Suprapubic skin (tissue), 4 donors: ENCODE measurements around the gene RBM17. TPM values are rescaled to one million over a fixed set of nuclear protein-coding genes. Genes with fewer than 3 reads are reported as not detected.
"Not testable (repeated sequence)": the region's sequence is repeated elsewhere in the genome, so short reads cannot be mapped to it uniquely, and the experiment has no call there.

Experiments
- DNase-seq, 2 donors: peaks; one replicate each; pipeline ENCODE4 v3.0.0-alpha.2; 2019; ENCODE audit warnings: low spot score in 2 of 2
- H3K27ac ChIP-seq: fragments of 200-600 bp; sonication (generic); one replicate; pipeline ENCODE4 v1.5.1; 2019
- H3K27me3 ChIP-seq: fragments of 200-600 bp; sonication (generic); one replicate; pipeline ENCODE4 v1.5.1; 2019
- H3K36me3 ChIP-seq: fragments of 200-600 bp; sonication (generic); one replicate; pipeline ENCODE4 v1.5.1; 2019
- H3K4me1 ChIP-seq: fragments of 200-600 bp; sonication (generic); one replicate; pipeline ENCODE4 v1.5.1; 2019
- H3K4me3 ChIP-seq: fragments of 200-600 bp; sonication (generic); one replicate; pipeline ENCODE4 v1.5.1; 2019; ENCODE audit warnings: mild to moderate bottlenecking
- H3K9me3 ChIP-seq: fragments of 200-600 bp; sonication (generic); one replicate; pipeline ENCODE4 v1.5.1; 2019
- EP300 ChIP-seq: sonication (generic); formaldehyde crosslinking; IDR thresholded peaks from one replicate; pipeline ENCODE4 v1.6.1; 2017; ENCODE audit warnings: antibody characterized with exemption
- POLR2A ChIP-seq, 2 donors: fragments of 450-650 bp; IDR thresholded peaks; one replicate each; pipeline ENCODE4 v1.6.1; 2017; ENCODE audit warnings: antibody characterized with exemption in 2 of 2, mild to moderate bottlenecking in 2 of 2, moderate library complexity in 2 of 2
- POLR2AphosphoS5 ChIP-seq, 3 donors: sonication (generic); formaldehyde crosslinking; IDR thresholded peaks; one replicate each; pipeline ENCODE4 v1.6.1; 2017; ENCODE audit warnings: antibody characterized with exemption in 3 of 3
- WGBS: methylation state at CpG from one replicate; pipeline ENCODE4 v1.1.5; 2018; 5-methylcytosine and 5-hydroxymethylcytosine counted together
- total RNA-seq, 4 donors: library from RNA; depleted of rRNA; stranded (reverse); fragments of >200 nt; gene quantifications; one replicate each; pipeline ENCODE4 v1.1.0, GENCODE V29; 2016
- TF ChIP-seq, protein P1 (sequence below), 2 donors: fragments of 200-600 bp in 1 of 2; fragments of 450-650 bp in 1 of 2; sonication (generic) in 1 of 2; IDR thresholded peaks; one replicate each; pipeline ENCODE4 v1.5.1; 2016 to 2019; ENCODE audit warnings: antibody characterized with exemption in 2 of 2, mild to moderate bottlenecking in 1 of 2, moderate library complexity in 1 of 2

Gene RBM17
- total RNA-seq, 4 donors from 2014 or later = 31.9 to 85.6 (median 42.9) TPM

GRCh38 chr10:6100370-6100769, 11.5 kb downstream of the RBM17 start:
- Histone ChIP-seq H3K27ac (no peak overlapping the region), H3K4me1 (peaks cover 8% of the 10 kb centered on the region), H3K4me3 (no peak overlapping the region), H3K36me3 (peaks cover 51% of the 10 kb centered on the region), H3K9me3 (no peaks in the 10 kb centered on the region), H3K27me3 (no peaks in the 10 kb centered on the region)
- no peak for DNase-seq
- 86% methylated on average over 1 of the region's 1 CpG for WGBS
- no peak for TF ChIP-seq POLR2A (IDR thresholded peaks at IDR 0.05)
- TF ChIP-seq, protein P1, sequence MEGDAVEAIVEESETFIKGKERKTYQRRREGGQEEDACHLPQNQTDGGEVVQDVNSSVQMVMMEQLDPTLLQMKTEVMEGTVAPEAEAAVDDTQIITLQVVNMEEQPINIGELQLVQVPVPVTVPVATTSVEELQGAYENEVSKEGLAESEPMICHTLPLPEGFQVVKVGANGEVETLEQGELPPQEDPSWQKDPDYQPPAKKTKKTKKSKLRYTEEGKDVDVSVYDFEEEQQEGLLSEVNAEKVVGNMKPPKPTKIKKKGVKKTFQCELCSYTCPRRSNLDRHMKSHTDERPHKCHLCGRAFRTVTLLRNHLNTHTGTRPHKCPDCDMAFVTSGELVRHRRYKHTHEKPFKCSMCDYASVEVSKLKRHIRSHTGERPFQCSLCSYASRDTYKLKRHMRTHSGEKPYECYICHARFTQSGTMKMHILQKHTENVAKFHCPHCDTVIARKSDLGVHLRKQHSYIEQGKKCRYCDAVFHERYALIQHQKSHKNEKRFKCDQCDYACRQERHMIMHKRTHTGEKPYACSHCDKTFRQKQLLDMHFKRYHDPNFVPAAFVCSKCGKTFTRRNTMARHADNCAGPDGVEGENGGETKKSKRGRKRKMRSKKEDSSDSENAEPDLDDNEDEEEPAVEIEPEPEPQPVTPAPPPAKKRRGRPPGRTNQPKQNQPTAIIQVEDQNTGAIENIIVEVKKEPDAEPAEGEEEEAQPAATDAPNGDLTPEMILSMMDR (IDR thresholded peaks at IDR 0.05) = no peak
- no peak for TF ChIP-seq POLR2AphosphoS5 (IDR thresholded peaks at IDR 0.05)

DNA sequence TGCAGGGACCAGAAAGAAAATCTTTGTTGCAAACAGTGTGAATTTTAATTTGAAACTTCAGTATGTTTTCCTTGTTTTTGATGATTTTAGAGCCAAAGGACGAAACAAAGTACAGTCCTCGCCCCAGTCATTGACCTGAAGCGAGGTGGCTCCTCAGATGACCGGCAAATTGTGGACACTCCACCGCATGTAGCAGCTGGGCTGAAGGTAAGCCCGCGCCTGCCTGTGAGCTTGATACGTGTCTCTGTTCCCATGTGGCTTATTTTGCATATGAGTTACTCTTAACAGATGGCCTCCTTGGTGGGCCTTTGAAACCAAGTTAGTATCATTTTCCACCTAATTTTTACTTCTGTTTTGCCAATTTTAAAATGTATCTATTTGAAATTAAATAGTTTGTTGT, 12.3 kb downstream of the RBM17 start:
- 92% methylated on average over 8 of the region's 8 CpGs for WGBS
- H3K4me1 ChIP-seq = no peaks in the 10 kb centered on the region
- H3K27ac ChIP-seq = no peak overlapping the region
- DNase-seq = no peak
- H3K9me3 ChIP-seq = no peaks in the 10 kb centered on the region
- TF ChIP-seq, protein P1 (IDR thresholded peaks at IDR 0.05) = no peak
- TF ChIP-seq POLR2AphosphoS5 (IDR thresholded peaks at IDR 0.05) (no peak), POLR2A (IDR thresholded peaks at IDR 0.05) (no peak), EP300 (no peak)
- H3K27me3 ChIP-seq = no peaks in the 10 kb centered on the region
- no peak overlapping the region for H3K4me3 ChIP-seq
- peaks cover 57% of the 10 kb centered on the region for H3K36me3 ChIP-seq

GRCh38 chr10:6102128-6102527, 13.3 kb downstream of the RBM17 start:
- TF ChIP-seq POLR2AphosphoS5 (IDR thresholded peaks at IDR 0.05) (no peak), EP300 (no peak), POLR2A (IDR thresholded peaks at IDR 0.05) (no peak)
- TF ChIP-seq, protein P1 (IDR thresholded peaks at IDR 0.05) = no peak
- Histone ChIP-seq H3K27me3 (no peaks in the 10 kb centered on the region), H3K4me1 (no peaks in the 10 kb centered on the region), H3K36me3 (peaks cover 64% of the 10 kb centered on the region), H3K4me3 (no peak overlapping the region), H3K9me3 (no peaks in the 10 kb centered on the region), H3K27ac (no peak overlapping the region)
- no peak for DNase-seq
- 92% methylated on average over 8 of the region's 8 CpGs for WGBS

GRCh38 chr10:6103591-6103990, 14.8 kb downstream of the RBM17 start:
- DNase-seq = no peak
- no peak overlapping the region for H3K27ac ChIP-seq
- H3K27me3 ChIP-seq = no peaks in the 10 kb centered on the region
- TF ChIP-seq POLR2A (IDR thresholded peaks at IDR 0.05) = no peak
- TF ChIP-seq POLR2AphosphoS5 (IDR thresholded peaks at IDR 0.05) = no peak
- no peak for TF ChIP-seq EP300
- H3K9me3 ChIP-seq = no peaks in the 10 kb centered on the region
- H3K36me3 ChIP-seq = peaks cover 71% of the 10 kb centered on the region
- peaks cover 2% of the 10 kb centered on the region for H3K4me1 ChIP-seq
- no peak overlapping the region for H3K4me3 ChIP-seq
- WGBS = 81% methylated on average over 8 of the region's 8 CpGs

- WGBS = 82% methylated on average over 3 of the region's 3 CpGs
- not testable (repeated sequence) for H3K27ac ChIP-seq, H3K9me3 ChIP-seq, H3K4me3 ChIP-seq, H3K27me3 ChIP-seq, DNase-seq, H3K4me1 ChIP-seq
- H3K36me3 ChIP-seq = peaks cover 83% of the 10 kb centered on the region
These were observed 18.8 kb downstream of the RBM17 start for GRCh38 chr10:6107616-6108015.

DNA sequence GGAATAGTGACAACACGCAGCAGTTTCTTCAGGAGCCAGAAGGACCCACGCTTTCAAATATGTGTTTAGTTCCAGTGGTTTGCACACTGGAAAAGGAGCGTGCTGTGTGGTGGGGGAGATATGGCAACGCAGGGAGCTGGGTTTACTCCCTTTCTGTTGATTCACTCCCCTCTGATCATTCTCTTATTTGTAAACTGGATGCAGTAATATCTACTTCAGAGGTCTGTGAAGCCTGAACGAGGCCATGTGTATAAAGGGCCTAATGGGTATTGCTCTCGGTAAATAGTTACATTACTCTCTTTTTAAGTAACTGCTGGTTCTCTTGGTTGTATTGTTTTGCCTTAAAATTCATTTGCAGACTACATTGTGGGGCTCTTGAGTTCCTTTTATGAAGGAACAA, 19.2 kb downstream of the RBM17 start:
- H3K9me3 ChIP-seq = no peaks in the 10 kb centered on the region
- H3K27ac ChIP-seq = no peak overlapping the region
- H3K27me3 ChIP-seq = no peaks in the 10 kb centered on the region
- peaks cover 8% of the 10 kb centered on the region for H3K4me1 ChIP-seq
- TF ChIP-seq EP300 (no peak), POLR2AphosphoS5 (IDR thresholded peaks at IDR 0.05) (no peak), POLR2A (IDR thresholded peaks at IDR 0.05) (no peak)
- TF ChIP-seq, protein P1 (IDR thresholded peaks at IDR 0.05) = no peak
- H3K4me3 ChIP-seq = no peak overlapping the region
- 84% methylated on average over 6 of the region's 6 CpGs for WGBS
- DNase-seq = no peak
- peaks cover 83% of the 10 kb centered on the region for H3K36me3 ChIP-seq
